GM12865 (cell line): ENCODE results near the gene EBF3.

ENCODE experiments used
- DNase-seq: peaks from one replicate; pipeline ENCODE4 v3.0.0; 2010; ENCODE audit warnings: low read depth
- H3K4me3 ChIP-seq: 2 replicates; pipeline ENCODE4 v1.5.1; 2011; ENCODE audit warnings: mild to moderate bottlenecking, low read depth, low read length, control low read depth
- CTCF ChIP-seq: IDR thresholded peaks from 2 replicates; pipeline ENCODE4 v1.5.1; 2011; ENCODE audit warnings: low read length, control low read depth, low read depth, inconsistent platforms; ENCODE audit not compliant: insufficient read depth; ENCODE audit errors: missing control alignments

The EBF3 gene

GRCh38 chr10:129919358-129919757, 44.7 kb downstream of the EBF3 start:
- no peak for DNase-seq
- H3K4me3 ChIP-seq, result no peak overlapping the region
- no peak for TF ChIP-seq CTCF

- DNase-seq, result no peak
Observed at GRCh38 chr10:129918836-129919235, 45.2 kb downstream of the EBF3 start.

GRCh38 chr10:129918401-129918800, 45.7 kb downstream of the EBF3 start:
- no peak for TF ChIP-seq CTCF
- DNase-seq, result no peak
- no peak overlapping the region for H3K4me3 ChIP-seq

More at GRCh38 chr10:129918836-129919235, 45.2 kb downstream of the EBF3 start:
- TF ChIP-seq CTCF, result no peak
- no peak overlapping the region for H3K4me3 ChIP-seq

- no peak for TF ChIP-seq CTCF
- DNase-seq, result no peak
- H3K4me3 ChIP-seq, result no peak overlapping the region
Observed at GRCh38 chr10:129917936-129918335, 46.1 kb downstream of the EBF3 start.

GRCh38 chr10:129916506-129916995, 47.5 kb downstream of the EBF3 start:
- DNase-seq, result no peak
- no peak for TF ChIP-seq CTCF

GRCh38 chr10:129915526-129916378, 48.3 kb downstream of the EBF3 start:
- no peak for DNase-seq
- no peak for TF ChIP-seq CTCF
- H3K4me3 ChIP-seq, result no peak overlapping the region

More at GRCh38 chr10:129916506-129916995, 47.5 kb downstream of the EBF3 start:
- no peak overlapping the region for H3K4me3 ChIP-seq
